Neutrophil (primary cell): ENCODE data around the gene PAX2.

ENCODE experiments used
- H3K27ac ChIP-seq: fragments of 200-600 bp; sonication (generic); 2 replicates; pipeline ENCODE4 v1.5.1; 2016; ENCODE audit warnings: mild to moderate bottlenecking, moderate library complexity
- H3K27me3 ChIP-seq: fragments of 200-600 bp; sonication (generic); 2 replicates; pipeline ENCODE4 v1.6.0; 2016; ENCODE audit warnings: mild to moderate bottlenecking
- H3K36me3 ChIP-seq: fragments of 200-600 bp; sonication (generic); 2 replicates; pipeline ENCODE4 v1.5.1; 2017
- H3K4me1 ChIP-seq, 2 experiments: fragments of 200-600 bp in 1 of 2; sonication (generic) in 1 of 2; 1 replicate in 1 of 2; 2 replicates in 1 of 2; pipeline versions ENCODE4 v1.5.1 to v1.6.1; 2013 to 2016; ENCODE audit warnings: low read depth in 1 of 2, low read length in 1 of 2, mild to moderate bottlenecking in 1 of 2, moderate library complexity in 1 of 2; ENCODE audit not compliant: control insufficient read depth in 1 of 2, insufficient read depth in 1 of 2
- H3K4me3 ChIP-seq, 2 experiments: fragments of 200-600 bp in 1 of 2; sonication (generic) in 1 of 2; 1 replicate in 1 of 2; 2 replicates in 1 of 2; pipeline ENCODE4 v1.5.1; 2013 to 2016; ENCODE audit warnings: low read depth in 1 of 2, low read length in 1 of 2, mild to moderate bottlenecking in 1 of 2, moderate library complexity in 1 of 2
- H3K9me3 ChIP-seq: fragments of 200-600 bp; sonication (generic); 2 replicates; pipeline ENCODE4 v1.5.1; 2016
- TF ChIP-seq, protein P1 (sequence below): fragments of 200-600 bp; sonication (generic); IDR thresholded peaks from 2 replicates; pipeline ENCODE4 v1.5.1; 2016; ENCODE audit warnings: antibody characterized with exemption

PAX2 gene

DNA sequence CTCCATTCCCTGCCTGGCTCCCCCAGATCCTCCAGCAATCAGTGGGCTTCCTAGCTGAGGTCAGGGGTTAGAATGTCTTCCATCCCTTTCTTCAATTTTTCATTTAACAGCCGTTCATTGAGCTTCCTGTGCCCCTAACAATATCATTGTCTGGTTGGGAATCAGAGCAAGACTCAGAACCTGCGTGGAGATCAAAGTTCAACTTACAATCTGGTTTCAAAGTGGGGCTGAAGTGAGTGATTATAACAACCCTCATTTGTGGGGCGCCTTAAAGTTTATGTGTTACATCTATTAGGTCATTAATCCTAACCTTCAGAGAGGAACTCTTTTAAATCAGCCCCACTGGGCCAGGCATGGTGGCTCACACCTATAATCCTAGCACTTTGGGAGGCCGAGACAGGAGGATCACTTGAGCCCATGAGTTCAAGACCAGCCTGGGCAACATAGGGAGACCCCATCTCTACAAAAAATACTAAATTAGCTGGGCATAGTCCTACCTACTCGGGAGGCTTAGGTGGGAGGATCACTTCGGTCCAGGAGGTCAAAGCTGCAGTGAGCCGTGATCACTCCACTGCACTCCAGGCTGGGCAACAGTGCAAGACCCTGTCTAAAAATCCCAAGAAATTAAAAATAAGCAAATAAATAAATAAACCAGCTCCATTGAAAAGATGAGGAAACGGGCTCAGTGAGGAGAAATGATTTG, 122.0 kb downstream of the PAX2 start:
- no peak overlapping the region for H3K27ac ChIP-seq
- TF ChIP-seq, protein P1, sequence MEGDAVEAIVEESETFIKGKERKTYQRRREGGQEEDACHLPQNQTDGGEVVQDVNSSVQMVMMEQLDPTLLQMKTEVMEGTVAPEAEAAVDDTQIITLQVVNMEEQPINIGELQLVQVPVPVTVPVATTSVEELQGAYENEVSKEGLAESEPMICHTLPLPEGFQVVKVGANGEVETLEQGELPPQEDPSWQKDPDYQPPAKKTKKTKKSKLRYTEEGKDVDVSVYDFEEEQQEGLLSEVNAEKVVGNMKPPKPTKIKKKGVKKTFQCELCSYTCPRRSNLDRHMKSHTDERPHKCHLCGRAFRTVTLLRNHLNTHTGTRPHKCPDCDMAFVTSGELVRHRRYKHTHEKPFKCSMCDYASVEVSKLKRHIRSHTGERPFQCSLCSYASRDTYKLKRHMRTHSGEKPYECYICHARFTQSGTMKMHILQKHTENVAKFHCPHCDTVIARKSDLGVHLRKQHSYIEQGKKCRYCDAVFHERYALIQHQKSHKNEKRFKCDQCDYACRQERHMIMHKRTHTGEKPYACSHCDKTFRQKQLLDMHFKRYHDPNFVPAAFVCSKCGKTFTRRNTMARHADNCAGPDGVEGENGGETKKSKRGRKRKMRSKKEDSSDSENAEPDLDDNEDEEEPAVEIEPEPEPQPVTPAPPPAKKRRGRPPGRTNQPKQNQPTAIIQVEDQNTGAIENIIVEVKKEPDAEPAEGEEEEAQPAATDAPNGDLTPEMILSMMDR, result no peak
- H3K27me3 ChIP-seq, result peaks cover 74% of the 10 kb centered on the region
- no peaks in the 10 kb centered on the region for H3K36me3 ChIP-seq
- H3K9me3 ChIP-seq, result no peaks in the 10 kb centered on the region
- no peaks in the 10 kb centered on the region for H3K4me1 ChIP-seq
- H3K4me3 ChIP-seq, result no peak overlapping the region

DNA sequence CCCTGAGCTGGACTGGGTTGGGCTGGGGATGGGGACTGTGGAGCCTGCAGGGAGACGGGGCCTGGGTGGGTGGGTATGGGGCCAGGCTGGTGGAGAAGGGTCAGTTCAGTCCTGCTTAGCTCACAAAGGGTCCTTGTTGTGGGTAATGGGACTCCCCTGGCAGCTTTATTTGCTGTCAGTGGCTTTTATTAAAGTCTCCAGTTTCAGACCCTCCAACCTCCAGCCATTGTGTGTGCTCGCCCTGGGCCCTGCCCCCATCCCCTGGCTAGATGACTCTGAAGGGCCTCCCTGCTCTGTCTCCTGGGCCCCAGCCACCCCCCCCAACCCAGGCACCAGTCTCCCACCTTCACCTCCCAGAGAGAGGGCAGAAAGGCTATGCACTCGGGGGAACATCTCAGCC, 123.0 kb downstream of the PAX2 start:
- no peaks in the 10 kb centered on the region for H3K4me1 ChIP-seq
- H3K36me3 ChIP-seq, result no peaks in the 10 kb centered on the region
- TF ChIP-seq, protein P1, result no peak
- no peaks in the 10 kb centered on the region for H3K9me3 ChIP-seq
- H3K4me3 ChIP-seq, result no peak overlapping the region
- H3K27ac ChIP-seq, result no peak overlapping the region
- peaks cover 64% of the 10 kb centered on the region for H3K27me3 ChIP-seq

DNA sequence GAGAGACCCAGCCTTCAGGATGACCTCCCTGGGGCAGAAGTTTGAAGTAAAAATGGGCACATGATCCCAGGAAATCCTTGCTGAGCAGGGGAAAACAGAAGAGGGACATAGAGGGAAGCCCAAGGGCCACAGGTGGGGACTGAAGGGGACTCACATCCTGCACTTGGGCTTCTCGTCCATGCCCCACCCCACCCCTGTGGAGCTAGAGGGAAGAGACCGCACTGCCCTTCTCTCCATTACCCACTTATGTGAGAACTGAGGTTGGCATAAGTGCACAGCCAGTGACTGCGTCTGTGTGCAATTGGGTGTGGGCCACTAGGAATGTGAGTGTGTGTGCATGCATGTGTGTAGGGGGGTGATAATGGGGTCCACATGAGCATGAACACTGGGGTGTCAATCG, 124.0 kb downstream of the PAX2 start:
- Histone ChIP-seq H3K9me3 (no peaks in the 10 kb centered on the region), H3K36me3 (no peaks in the 10 kb centered on the region), H3K27me3 (peaks cover 56% of the 10 kb centered on the region), H3K4me1 (no peaks in the 10 kb centered on the region), H3K4me3 (no peak overlapping the region), H3K27ac (no peak overlapping the region)
- TF ChIP-seq, protein P1, result no peak

DNA sequence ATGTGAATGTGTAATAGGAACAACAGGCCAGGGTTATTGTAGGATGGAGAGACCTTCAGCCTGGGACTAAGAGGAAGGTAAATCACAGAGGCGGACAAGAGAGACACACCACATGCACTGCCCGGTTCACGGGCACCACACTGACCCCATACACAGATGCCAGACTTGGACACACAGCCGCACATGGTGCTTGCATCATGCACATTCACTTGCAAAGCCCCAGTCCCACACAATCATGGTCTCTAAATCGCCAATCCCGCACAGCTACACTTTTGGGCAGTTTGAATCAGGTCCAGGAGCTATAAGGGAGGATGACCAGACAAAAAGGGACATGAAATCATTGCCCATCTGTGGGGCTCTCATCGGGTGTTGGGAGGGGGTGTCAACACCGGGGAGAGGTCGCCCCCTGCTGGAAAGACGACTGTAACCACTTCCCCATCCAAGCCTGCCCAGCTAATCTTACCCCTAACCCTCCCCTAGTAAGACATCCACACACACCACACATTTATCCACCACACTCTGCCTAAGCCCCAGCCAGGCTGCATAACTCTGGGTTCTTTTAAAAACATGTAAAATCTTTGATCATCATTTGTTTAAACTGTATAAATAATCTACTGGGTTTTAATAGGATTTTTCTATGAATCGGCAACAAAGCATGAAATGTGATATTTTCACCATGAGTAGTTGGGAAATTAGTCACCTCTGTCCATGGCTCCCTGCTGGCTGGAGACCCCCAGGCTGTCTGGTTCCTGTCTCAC, 126.8 kb downstream of the PAX2 start:
- no peaks in the 10 kb centered on the region for H3K36me3 ChIP-seq
- no peaks in the 10 kb centered on the region for H3K9me3 ChIP-seq
- H3K4me1 ChIP-seq, result no peaks in the 10 kb centered on the region
- peaks cover 52% of the 10 kb centered on the region for H3K27me3 ChIP-seq
- TF ChIP-seq, protein P1, result no peak
- H3K4me3 ChIP-seq, result no peak overlapping the region
- H3K27ac ChIP-seq, result no peak overlapping the region

DNA sequence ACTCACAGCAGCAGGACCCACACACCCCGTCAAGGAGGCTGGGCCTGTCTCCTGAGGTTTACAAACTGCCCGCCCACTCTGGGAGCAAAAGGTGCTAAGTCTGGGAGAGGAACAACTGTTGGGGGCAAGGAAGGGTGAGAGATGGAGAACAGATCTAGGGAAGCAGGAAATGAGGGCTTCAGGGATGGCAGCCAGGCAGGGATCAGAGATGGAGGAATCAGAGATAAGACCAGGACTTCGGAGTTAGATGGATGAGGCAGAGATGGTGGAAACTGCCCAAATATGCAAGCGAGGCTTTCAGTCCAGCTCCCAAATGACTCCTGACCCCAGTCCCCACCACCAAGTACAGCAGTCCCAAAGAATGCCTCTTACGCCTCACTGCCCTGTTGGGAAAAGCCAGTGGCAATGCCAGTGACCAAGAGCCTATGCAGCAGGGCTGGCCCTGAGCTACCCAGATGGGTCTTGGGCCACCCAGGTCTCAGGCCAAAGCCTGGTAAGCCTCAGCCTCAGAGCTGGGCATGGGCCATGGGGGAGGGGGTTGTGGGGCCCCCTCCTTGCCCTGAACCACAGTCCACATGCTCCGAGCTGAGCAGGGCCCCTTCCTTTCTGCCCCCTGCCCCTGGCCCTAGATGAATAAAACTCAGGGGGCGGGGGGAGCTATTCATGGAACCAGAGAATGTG, 127.9 kb downstream of the PAX2 start:
- no peak overlapping the region for H3K27ac ChIP-seq
- no peaks in the 10 kb centered on the region for H3K36me3 ChIP-seq
- H3K4me3 ChIP-seq, result no peak overlapping the region
- no peaks in the 10 kb centered on the region for H3K4me1 ChIP-seq
- H3K9me3 ChIP-seq, result no peaks in the 10 kb centered on the region
- TF ChIP-seq, protein P1, result no peak
- peaks cover 52% of the 10 kb centered on the region for H3K27me3 ChIP-seq
